NCI-H524 treated with DMSO at 0.1 percent for 48 hours (cell line): Measurements from ENCODE around the gene NTM.

Source experiments
- DNase-seq: peaks from one replicate; lab custom pipeline; 2025; lab: John Stamatoyannopoulos, UW

Gene NTM

GRCh38 chr11:132008226-132008625 is 637.8 kb downstream of the NTM start:
- DNase-seq = no peak

GRCh38 chr11:132008872-132009271 is 638.5 kb downstream of the NTM start:
- DNase-seq = no peak

GRCh38 chr11:132020001-132020400 is 649.6 kb downstream of the NTM start:
- no peak for DNase-seq

- DNase-seq = no peak
These were observed 651.9 kb downstream of the NTM start for GRCh38 chr11:132022285-132022684.

- DNase-seq = no peak
These were observed 652.5 kb downstream of the NTM start for GRCh38 chr11:132022733-132023478.

GRCh38 chr11:132024587-132025295 is 654.3 kb downstream of the NTM start:
- DNase-seq = no peak

- DNase-seq = no peak
These were observed 656.3 kb downstream of the NTM start for GRCh38 chr11:132026746-132027145.

GRCh38 chr11:132028380-132029240 is 658.2 kb downstream of the NTM start:
- DNase-seq = no peak

- no peak for DNase-seq
These were observed 660.5 kb downstream of the NTM start for GRCh38 chr11:132030896-132031295.

GRCh38 chr11:132032555-132032954 is 662.1 kb downstream of the NTM start:
- DNase-seq = no peak

GRCh38 chr11:132033051-132033450 is 662.6 kb downstream of the NTM start:
- no peak for DNase-seq

GRCh38 chr11:132035228-132035627 is 664.8 kb downstream of the NTM start:
- DNase-seq = no peak

- no peak for DNase-seq
These were observed 665.4 kb downstream of the NTM start for GRCh38 chr11:132035766-132036165.

GRCh38 chr11:132036220-132036619 is 665.8 kb downstream of the NTM start:
- no peak for DNase-seq

GRCh38 chr11:132036746-132037466 is 666.5 kb downstream of the NTM start:
- no peak for DNase-seq

GRCh38 chr11:132037467-132037862 is 667.0 kb downstream of the NTM start:
- DNase-seq = no peak

GRCh38 chr11:132037956-132038355 is 667.5 kb downstream of the NTM start:
- no peak for DNase-seq

GRCh38 chr11:132039521-132039920 is 669.1 kb downstream of the NTM start:
- no peak for DNase-seq

GRCh38 chr11:132042296-132042695 is 671.9 kb downstream of the NTM start:
- no peak for DNase-seq

- no peak for DNase-seq
These were observed 673.3 kb downstream of the NTM start for GRCh38 chr11:132043714-132044113.

GRCh38 chr11:132045107-132045506 is 674.7 kb downstream of the NTM start:
- DNase-seq = no peak

GRCh38 chr11:132046288-132046865 is 676.0 kb downstream of the NTM start:
- no peak for DNase-seq
